GM15510 (cell line): Measurements from ENCODE around the gene HIF3A.

Experiments
- POLR2A ChIP-seq: IDR thresholded peaks from 3 replicates; pipeline ENCODE4 v1.6.1; 2011; ENCODE audit warnings: borderline replicate concordance; ENCODE audit not compliant: insufficient read length; ENCODE audit errors: extremely low read depth

HIF3A gene

DNA sequence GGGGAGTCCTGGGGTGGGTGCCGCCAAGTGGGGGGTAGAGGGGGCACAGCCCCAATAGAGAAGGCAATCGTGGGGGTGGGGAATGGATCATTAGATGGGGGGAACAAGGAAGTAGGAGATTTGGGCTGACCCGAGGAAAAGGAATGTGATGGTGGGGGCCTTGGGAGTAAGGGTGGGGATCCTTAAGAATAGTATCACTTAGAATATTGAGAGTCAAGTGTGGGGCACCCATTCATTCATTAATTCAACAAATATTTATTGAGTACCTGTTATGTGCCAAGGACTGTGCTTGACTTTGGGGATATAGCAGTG is 50.7 kb downstream of the HIF3A start:
- TF ChIP-seq POLR2A = no peak

- no peak for TF ChIP-seq POLR2A
Observed at GRCh38 chr19:46347985-46348384, 51.1 kb downstream of the HIF3A start.

DNA sequence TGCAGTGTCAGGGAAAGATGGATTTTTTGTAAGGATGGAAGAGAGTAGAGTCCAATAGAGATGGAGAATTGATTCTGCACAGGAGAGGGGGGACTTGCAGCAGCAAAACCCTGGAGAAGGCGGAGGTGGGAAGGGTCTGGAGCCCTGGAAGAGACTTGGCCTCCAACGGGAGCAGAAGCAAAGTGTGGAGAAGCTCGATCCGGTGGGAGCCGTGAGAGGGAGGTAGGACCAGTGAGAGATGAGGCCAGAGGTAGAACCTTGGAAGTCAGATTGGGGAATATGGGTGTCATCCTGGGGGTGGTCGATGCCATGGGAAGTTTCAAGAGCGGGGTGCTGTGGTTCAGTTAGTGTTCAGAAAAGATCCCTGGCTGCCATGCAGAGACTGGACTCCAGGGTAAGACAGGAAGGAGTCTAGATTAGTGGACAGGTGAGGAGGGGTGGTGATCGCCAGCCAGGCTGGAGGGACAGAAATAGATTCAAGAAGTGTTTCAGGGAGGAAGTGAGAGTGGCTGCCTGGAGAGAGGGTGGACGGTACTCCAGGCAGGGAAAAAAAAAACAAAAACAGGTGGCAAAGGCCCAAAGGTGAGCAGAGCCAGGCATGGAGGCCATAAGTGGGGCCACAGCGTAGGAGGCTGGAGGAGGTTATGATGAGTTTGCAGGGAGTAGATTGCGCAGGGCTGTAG is 52.6 kb downstream of the HIF3A start:
- TF ChIP-seq POLR2A = no peak

DNA sequence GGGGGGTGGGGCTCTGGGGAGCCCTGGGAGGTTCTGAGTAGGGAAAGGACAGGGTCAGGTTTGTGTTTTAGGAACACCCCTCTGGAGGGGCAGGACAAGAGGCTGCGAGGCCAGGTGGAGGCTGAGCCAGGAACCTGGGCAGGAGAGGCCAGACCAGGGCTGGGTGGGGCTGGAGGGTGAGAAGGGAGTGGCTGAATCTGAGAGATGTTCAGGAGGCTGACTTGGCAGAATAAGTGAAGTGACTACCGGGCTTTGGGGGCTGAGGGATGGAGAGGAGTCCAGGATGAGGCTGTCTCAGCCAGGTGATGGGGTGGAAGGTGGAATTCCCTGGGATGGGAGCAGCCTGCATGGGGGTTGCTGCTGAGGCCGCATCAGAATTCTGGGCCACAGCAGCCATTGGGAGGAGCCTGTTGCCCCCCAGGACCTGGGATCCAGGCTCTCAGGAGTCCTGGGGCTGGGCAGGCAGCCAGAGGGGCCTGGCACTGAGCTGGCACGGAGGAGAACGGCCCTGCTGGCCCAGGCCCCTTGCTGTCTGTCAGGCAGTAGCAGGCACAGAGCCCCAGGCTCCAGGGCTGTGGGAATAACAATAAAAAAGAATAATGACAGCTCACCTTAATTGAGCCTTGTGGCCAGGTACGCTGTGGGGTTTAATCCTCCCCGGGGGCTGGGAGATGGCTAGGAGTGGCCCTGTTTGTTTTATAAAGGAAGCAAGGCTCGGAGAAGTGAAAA is 53.4 kb downstream of the HIF3A start:
- TF ChIP-seq POLR2A = no peak

DNA sequence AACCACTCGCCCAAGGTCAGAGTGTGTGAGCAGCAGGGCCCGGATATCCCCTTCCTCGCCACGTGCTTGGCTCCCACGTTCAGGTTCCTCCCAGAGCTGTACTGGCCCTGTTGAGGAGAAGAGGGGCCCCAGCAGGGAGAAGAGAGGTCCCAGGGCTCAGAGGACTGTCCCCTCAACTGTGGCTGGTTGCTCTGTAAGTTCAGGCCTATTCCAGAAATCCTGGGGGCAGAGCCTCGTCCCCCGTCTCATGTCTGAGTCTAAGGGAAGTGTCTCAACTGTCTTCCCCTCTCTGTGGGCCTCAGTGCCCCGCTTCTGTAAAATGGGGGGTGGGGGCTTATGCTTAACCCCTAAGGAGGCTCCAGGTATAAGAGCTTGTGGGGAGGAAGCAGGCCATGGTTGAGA is 53.9 kb downstream of the HIF3A start:
- TF ChIP-seq POLR2A = peak; percentile 26

DNA sequence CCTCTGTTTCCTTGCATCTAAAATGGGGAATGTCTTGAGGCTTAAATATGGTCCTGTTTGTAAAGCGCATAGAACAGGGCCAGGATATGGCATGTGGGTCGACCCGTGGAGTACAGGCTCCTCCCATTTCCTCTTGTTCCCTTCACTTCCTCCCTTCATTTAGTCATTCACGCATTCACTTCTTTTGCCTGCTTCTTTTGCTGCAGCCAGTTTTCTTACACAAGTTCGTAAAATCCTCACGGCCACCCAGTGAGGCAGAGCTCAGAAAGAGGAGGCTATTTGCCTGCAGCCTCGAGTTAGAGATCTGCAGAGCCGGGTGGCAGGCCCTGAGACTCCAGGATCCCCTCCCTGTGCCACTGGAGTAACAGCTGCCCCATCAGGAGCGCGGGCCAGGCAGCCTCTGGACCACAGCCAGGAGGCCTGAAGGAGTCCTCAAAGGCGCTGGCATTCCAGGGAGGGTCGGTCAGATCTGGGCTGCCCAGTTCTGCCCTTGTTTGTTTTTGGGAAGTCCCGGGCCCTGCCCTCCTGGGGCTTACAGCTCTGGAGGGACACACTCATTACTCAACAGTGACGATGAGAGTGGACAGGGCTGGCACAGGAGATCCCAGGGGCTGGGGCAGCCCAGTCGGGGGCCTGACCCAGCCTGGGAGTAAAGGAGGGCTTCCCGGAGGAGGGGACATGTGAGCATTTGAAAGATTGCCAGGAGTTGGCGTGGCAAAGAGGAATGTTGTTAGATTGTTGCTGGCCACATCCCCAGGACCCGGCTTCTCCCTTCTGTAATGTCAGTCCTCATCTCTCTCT is 54.6 kb downstream of the HIF3A start:
- TF ChIP-seq POLR2A = peak; percentile 1

DNA sequence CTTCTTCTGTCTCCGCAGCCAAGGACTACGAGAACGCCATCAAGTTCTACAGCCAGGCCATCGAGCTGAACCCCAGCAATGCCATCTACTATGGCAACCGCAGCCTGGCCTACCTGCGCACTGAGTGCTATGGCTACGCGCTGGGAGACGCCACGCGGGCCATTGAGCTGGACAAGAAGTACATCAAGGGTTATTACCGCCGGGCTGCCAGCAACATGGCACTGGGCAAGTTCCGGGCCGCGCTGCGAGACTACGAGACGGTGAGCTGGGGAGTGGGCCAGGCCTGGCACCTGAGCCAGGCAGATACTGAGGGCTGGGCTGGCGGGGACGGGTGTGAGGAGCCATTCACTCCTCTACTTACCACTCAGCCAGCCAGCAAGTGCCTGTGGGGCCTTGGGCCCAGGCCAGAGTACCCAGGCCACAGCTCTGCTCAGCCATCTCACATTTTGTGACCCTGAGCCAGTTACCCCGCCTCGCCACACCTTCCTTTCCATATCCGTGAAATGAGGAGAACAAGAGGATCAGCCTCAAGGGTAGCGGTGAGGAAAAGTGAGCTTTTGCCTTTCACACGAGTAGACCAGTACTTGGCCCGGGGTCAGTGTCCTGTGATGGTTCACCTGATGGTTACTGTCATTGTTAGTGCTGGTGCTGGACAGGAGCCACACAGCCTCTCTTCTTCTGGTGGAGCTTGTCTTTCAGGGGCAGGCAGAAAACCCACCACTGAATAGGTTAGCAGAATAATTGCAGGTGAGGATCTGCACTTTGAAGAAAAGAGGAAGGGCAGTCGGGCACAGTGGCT is 57.1 kb downstream of the HIF3A start:
- TF ChIP-seq POLR2A = no peak

DNA sequence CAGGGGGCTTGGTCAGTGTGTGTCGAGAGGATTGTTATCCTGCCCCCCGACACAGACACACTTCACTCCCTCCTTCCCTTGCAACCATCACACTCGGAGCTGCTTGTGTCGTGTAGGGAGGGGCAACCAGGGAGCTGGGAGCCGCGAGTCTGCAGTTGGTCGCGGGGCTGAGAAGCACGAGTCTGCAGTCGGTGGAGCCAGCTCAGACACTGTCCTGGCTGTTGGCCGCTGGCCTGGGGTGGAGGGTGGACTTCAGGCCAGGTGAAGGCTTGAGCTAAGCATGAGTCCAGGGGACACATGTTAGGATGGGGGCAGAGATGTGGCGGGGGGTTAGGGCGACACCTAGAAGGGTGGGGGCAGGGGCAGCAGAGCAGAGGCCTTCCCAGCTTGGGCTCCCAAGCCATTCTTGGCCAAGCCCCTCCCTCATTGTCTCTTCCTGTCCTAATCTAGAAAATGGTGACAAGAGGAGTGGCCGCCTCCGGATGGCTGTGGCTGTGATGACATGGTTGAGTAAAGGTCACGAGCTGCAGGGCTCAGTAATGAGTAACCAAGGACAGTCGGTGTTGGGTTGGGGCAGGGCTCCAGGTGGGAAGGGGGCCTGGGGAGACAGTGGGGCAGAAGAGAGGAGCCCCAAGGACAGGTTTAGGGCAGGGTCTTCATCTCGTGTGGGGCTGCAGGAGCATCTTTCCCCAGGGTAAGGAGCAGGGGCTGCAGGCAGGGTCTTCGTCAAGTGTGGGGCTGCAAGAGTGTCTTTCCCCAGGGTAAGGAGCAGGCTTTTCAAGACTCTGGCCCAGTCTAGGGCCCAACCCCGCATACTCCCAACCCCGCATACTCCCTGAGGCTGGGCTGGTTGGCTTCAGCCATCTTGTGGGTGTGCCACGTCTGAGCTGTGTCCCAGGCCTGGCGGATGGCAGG is 58.6 kb downstream of the HIF3A start:
- no peak for TF ChIP-seq POLR2A

DNA sequence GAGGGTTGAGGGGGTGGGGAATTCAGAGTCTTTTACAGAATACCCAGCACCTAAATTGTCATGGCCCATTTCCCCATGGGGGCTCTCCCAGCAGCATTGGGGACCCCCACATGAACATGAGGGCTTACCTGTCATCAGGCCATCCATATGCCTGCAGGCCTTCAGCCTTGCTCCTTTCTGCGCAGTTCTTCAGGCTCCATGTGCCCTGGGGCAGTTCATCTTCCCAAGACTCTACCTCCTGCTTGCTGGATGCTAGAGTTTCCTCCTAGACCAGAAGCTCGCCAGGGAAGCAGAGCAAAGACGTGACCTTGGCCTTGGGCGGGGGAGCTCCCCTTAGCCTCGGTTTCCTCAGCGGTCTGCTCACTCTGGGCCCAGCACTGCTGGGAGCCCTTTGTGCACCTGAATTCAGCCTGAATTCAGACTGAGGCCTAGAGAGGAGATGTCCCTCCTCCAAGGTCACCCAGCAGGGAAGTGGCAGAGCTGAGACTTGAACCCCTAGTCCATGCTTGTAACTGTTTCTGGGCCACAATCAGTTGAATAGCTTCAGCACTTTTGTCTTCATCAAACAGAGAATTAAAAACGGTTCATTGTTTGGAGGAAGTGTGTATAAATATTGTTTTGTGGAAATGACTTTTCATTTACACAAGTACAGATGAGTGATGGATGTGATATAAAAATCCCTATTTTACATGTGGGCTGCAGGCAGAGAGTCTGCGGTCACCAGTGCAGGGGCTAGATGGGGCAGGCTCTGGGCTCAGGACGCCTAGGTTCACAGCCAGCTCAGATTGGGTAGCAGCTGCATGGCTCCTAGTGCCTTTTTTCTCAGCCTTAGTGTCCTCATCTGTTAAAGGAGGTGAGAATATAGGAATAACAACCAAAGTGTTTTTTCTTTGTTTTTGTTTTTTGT is 59.6 kb downstream of the HIF3A start:
- no peak for TF ChIP-seq POLR2A

DNA sequence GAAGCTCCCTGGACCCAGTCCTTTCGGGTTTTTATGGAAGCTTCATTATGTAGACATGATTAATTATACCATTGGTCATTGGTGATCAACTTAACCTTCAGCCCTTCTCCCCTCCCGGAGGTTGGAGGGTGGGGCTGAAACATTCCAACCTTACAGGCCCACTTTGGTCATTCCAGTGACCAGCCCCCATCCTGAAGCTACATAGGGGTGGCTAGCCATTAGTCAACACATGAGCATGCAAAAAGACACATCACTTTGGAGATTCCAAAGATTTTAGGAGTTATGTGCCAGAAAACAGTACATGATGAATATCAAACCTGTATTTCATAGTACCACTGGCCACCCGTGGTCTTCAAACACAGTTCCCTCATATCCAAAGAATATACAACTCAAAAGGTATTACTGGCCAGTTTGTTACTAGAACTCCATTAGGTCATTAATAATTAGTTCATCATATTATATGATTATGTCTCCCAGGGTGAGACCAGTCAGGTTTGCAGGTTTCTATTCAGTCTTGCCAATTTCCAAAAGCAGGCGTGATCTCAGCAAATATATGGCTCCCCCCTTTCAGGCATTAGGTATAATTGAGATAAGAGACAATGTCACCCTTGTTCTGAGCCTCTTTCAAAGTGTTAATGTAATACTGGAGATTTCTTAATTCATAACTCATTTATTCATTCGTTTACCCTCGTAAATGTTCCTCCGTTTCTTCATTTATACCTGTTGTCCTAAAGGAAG is 61.2 kb downstream of the HIF3A start:
- no peak for TF ChIP-seq POLR2A

DNA sequence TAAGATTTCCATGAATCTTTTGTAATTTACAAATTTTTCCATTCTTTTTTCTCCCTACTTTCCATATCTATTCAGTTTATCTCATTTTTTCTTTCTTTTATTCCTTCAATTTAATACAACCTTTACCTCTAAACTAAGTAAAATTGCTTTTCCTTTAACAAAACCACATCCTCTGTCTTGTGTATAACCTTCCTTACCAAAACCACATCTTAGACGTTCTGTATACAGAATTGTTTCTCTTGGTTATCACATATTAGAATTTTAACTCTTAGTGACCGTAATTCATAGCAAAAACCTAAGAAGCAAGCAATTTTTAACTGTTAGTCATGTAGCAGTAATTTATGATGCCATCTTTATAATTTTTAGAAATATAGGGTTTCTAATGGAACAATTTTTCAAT is 65.1 kb downstream of the HIF3A start:
- TF ChIP-seq POLR2A = no peak

DNA sequence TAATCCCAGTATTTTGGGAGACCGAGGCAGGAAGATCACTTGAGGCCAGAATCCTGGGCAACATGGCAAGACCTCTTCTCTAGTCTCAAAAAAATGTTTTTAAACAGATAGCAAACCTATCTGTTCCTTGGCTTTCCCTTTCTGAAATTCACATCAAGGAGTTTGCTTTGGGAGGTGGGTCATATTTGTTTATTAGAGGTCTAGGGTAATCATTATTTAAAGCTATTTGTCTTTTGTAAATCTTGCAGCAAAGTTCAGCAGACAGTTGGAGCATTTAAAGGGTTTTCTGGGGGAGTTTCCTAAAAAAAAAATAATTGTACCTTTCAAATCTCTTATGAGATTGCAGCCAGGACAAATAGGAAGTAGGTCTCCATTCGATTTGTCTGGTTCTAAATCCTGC is 67.5 kb downstream of the HIF3A start:
- TF ChIP-seq POLR2A = no peak
